ENCODE data around the gene INAFM1.

INAFM1 gene

GRCh38 chr19:47313754-47314295 is 39.1 kb downstream of the INAFM1 start:
- DNase-seq, result no peak

GRCh38 chr19:47315125-47315821 is 40.6 kb downstream of the INAFM1 start:
- DNase-seq, result no peak

- DNase-seq, result no peak
These were observed 41.8 kb downstream of the INAFM1 start for GRCh38 chr19:47316513-47316912.

GRCh38 chr19:47319923-47320871 is 45.5 kb downstream of the INAFM1 start:
- no peak for DNase-seq

- no peak for DNase-seq
These were observed 46.9 kb downstream of the INAFM1 start for GRCh38 chr19:47321630-47322029.

GRCh38 chr19:47322058-47322457 is 47.4 kb downstream of the INAFM1 start:
- no peak for DNase-seq

- DNase-seq, result no peak
These were observed 48.7 kb downstream of the INAFM1 start for GRCh38 chr19:47323409-47323808.

- no peak for DNase-seq
These were observed 49.2 kb downstream of the INAFM1 start for GRCh38 chr19:47323872-47324271.

GRCh38 chr19:47324502-47324901 is 49.8 kb downstream of the INAFM1 start:
- no peak for DNase-seq

Measured in NCI-H526 (cell line).